GM12891 (cell line): ENCODE measurements around the gene FAM83D.
"Not testable (repeated sequence)": the region's sequence is repeated elsewhere in the genome, so short reads cannot be mapped to it uniquely, and the experiment has no call there.

ENCODE experiments used
- DNase-seq: peaks from one replicate; pipeline ENCODE4 v3.0.0; 2011; ENCODE audit warnings: low spot score; ENCODE audit not compliant: insufficient read length
- FAIRE-seq: peaks from 2 replicates; lab custom pipeline; 2011; peaks lifted over from hg19 to GRCh38; lab: Jason Lieb, UNC
- PAX5 ChIP-seq: IDR thresholded peaks from 2 replicates; pipeline ENCODE4 v1.6.1; 2011; ENCODE audit warnings: low read length, moderate library complexity, mild to moderate bottlenecking; ENCODE audit not compliant: insufficient read depth, severe bottlenecking
- POLR2A ChIP-seq: IDR thresholded peaks from 2 replicates; pipeline ENCODE4 v1.6.1; 2011; ENCODE audit warnings: low read depth, low read length, control low read depth
- POLR2AphosphoS5 ChIP-seq: IDR thresholded peaks from 2 replicates; pipeline ENCODE4 v1.6.1; 2011; ENCODE audit warnings: low read depth, low read length, control low read depth
- POU2F2 ChIP-seq: IDR thresholded peaks from 2 replicates; pipeline ENCODE4 v1.6.1; 2011; ENCODE audit warnings: low read depth, mild to moderate bottlenecking, control low read depth, low read length, moderate library complexity
- SPI1 ChIP-seq: IDR thresholded peaks from 2 replicates; pipeline ENCODE4 v1.6.1; 2011; ENCODE audit warnings: low read depth, low read length, control low read depth
- TAF1 ChIP-seq: IDR thresholded peaks from 2 replicates; pipeline ENCODE4 v1.6.1; 2011; ENCODE audit warnings: low read depth, low read length, control low read depth

FAM83D gene

GRCh38 chr20:38947931-38948362 lies 21.7 kb downstream of the FAM83D start:
- TF ChIP-seq POLR2A: no peak
- no peak for TF ChIP-seq TAF1
- TF ChIP-seq POU2F2: no peak
- no peak for TF ChIP-seq SPI1
- no peak for TF ChIP-seq PAX5
- TF ChIP-seq POLR2AphosphoS5: no peak
- FAIRE-seq: no peak
- DNase-seq: no peak

GRCh38 chr20:38950254-38950653 lies 24.0 kb downstream of the FAM83D start:
- no peak for FAIRE-seq
- DNase-seq: no peak
- TF ChIP-seq TAF1 (no peak), POLR2AphosphoS5 (no peak), POLR2A (no peak), POU2F2 (no peak), PAX5 (no peak), SPI1 (no peak)

GRCh38 chr20:38951611-38952010 lies 25.4 kb downstream of the FAM83D start:
- no peak for TF ChIP-seq PAX5
- TF ChIP-seq TAF1: no peak
- TF ChIP-seq POLR2A: no peak
- no peak for TF ChIP-seq SPI1
- no peak for TF ChIP-seq POU2F2
- TF ChIP-seq POLR2AphosphoS5: no peak
- DNase-seq: no peak
- no peak for FAIRE-seq

GRCh38 chr20:38952153-38952552 lies 25.9 kb downstream of the FAM83D start:
- FAIRE-seq (no peak), DNase-seq (no peak)
- TF ChIP-seq PAX5: no peak
- no peak for TF ChIP-seq POLR2AphosphoS5
- TF ChIP-seq SPI1: no peak
- no peak for TF ChIP-seq POLR2A
- no peak for TF ChIP-seq TAF1
- no peak for TF ChIP-seq POU2F2

- TF ChIP-seq SPI1: no peak
- TF ChIP-seq TAF1: no peak
- TF ChIP-seq POLR2AphosphoS5: no peak
- TF ChIP-seq PAX5: no peak
- no peak for TF ChIP-seq POU2F2
- TF ChIP-seq POLR2A: no peak
- FAIRE-seq (no peak), DNase-seq (no peak)
Observed at GRCh38 chr20:38953630-38954340, 27.6 kb downstream of the FAM83D start.

GRCh38 chr20:38957235-38957876 lies 31.1 kb downstream of the FAM83D start:
- DNase-seq (no peak), FAIRE-seq (no peak)
- TF ChIP-seq PAX5: no peak
- TF ChIP-seq TAF1: no peak
- TF ChIP-seq SPI1: no peak
- TF ChIP-seq POU2F2: no peak
- no peak for TF ChIP-seq POLR2A
- TF ChIP-seq POLR2AphosphoS5: no peak

GRCh38 chr20:38957915-38958485 lies 31.8 kb downstream of the FAM83D start:
- no peak for TF ChIP-seq POU2F2
- TF ChIP-seq POLR2AphosphoS5: no peak
- no peak for TF ChIP-seq POLR2A
- no peak for TF ChIP-seq TAF1
- no peak for TF ChIP-seq SPI1
- TF ChIP-seq PAX5: no peak
- DNase-seq (no peak), FAIRE-seq (no peak)

GRCh38 chr20:38960187-38960687 lies 34.0 kb downstream of the FAM83D start:
- FAIRE-seq: peak; percentile 84

GRCh38 chr20:38961530-38962043 lies 35.4 kb downstream of the FAM83D start:
- DNase-seq: no peak
- TF ChIP-seq SPI1 (no peak), TAF1 (no peak), POLR2AphosphoS5 (no peak), PAX5 (no peak), POU2F2 (no peak), POLR2A (no peak)

More at GRCh38 chr20:38960187-38960687, 34.0 kb downstream of the FAM83D start:
- not testable (repeated sequence) for DNase-seq

More at GRCh38 chr20:38961530-38962043, 35.4 kb downstream of the FAM83D start:
- no peak for FAIRE-seq
